ENCODE data around the gene TBCD. TPM values are rescaled to one million over a fixed set of nuclear protein-coding genes. Genes with fewer than 3 reads are reported as not detected.

Gene TBCD
- polyA plus RNA-seq, 2 of the 4 experiments (the other 2 are of a cell fraction) = 33.5 to 49.1 TPM

DNA sequence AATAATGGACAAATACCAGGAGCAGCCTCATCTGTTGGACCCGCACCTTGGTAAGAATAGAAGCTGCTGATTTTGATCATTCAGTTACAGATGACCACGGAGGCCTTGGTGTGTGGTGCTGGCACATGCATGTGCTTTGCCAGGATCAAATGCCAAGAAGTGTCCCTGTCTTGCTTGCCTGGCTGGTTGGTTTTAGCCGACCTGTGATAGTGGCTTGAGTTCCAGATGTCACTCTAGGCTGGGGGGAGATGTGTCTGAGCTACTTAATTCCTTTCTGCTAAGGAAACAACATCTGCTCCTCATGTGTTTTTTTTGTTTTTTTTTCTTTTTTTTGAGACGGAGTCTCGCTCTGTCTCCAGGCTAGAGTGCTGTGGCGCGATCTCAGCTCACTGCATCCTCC lies 4.3 kb downstream of the TBCD start (continued):
- TF ChIP-seq BHLHE40 (IDR thresholded peaks at IDR 0.05; ENCODE audit: low read depth, low read length) = no peak
- TF ChIP-seq EHMT2 (IDR thresholded peaks at IDR 0.05; ENCODE audit: low read depth) = no peak
- TF ChIP-seq CHD4 (IDR thresholded peaks at IDR 0.05; ENCODE audit: borderline replicate concordance) = no peak
- TF ChIP-seq, protein P1, sequence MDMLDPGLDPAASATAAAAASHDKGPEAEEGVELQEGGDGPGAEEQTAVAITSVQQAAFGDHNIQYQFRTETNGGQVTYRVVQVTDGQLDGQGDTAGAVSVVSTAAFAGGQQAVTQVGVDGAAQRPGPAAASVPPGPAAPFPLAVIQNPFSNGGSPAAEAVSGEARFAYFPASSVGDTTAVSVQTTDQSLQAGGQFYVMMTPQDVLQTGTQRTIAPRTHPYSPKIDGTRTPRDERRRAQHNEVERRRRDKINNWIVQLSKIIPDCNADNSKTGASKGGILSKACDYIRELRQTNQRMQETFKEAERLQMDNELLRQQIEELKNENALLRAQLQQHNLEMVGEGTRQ (IDR thresholded peaks at IDR 0.05) = no peak
- TF ChIP-seq FOSL2 (IDR thresholded peaks at IDR 0.05) = no peak
- no peak for TF ChIP-seq FOSL2 (CRISPR knock-in tag; IDR thresholded peaks at IDR 0.05)
- no peak for TF ChIP-seq PHF8 (IDR thresholded peaks at IDR 0.05; ENCODE audit: borderline replicate concordance, low read depth)
- TF ChIP-seq TP53 (CRISPR knock-in tag; IDR thresholded peaks at IDR 0.05) = no peak
- TF ChIP-seq HDAC2 (IDR thresholded peaks at IDR 0.05) = no peak
- TF ChIP-seq KDM1A (IDR thresholded peaks at IDR 0.05; ENCODE audit: low read depth) = no peak

DNA sequence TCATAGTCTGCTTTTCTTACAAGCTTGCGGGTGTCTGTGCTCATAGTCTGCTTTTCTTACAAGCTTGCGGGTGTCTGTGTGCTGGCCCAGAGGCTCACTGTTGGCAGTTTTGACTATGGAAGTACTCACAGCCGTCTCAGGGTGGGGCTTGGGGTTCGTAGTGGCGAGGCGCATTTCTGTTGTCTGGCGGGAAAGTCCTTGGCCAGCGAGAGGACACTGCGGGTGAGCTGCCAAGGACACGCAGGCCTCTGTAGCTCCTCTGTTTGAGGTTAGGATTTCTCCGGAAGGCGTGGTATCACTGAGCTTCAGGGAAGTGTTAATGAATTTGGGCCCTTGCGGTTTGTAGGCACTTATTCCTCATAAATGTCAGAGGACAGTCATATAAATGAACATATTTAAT lies 13.5 kb downstream of the TBCD start:
- FAIRE-seq (no peak), ATAC-seq (no peak), DNase-seq (ENCODE audit: low read depth in 1 of 2, low spot score in 1 of 2) (no peak)
- no peaks in the 10 kb centered on the region for H3K9me3 ChIP-seq
- ChIA-PET CTCF (interaction anchor here (0.7 to 20.7 kb wide), 6 partner anchors 10 to 415 kb away, joined by 4 to 450 read pairs (median 5); no protein-coding TSS in a partner anchor), POLR2A (no interaction called here)
- 94% methylated on average over 13 of the region's 13 CpGs for WGBS (ENCODE audit: missing lambda C conversion rate)
- TF ChIP-seq NFE2L2 (conservative IDR thresholded peaks at IDR 0.05; ENCODE audit: low read length) (no peak), RAD21 (conservative IDR thresholded peaks at IDR 0.05 in 1 of 2, IDR thresholded peaks at IDR 0.05 in 1 of 2) (no peak), ZSCAN20 (CRISPR knock-in tag; IDR thresholded peaks at IDR 0.05) (no peak), NR3C1 (IDR thresholded peaks at IDR 0.05) (no peak), ZNF302 (CRISPR knock-in tag; IDR thresholded peaks at IDR 0.05) (no peak), CBX8 (IDR thresholded peaks at IDR 0.05) (no peak), EP300 (IDR thresholded peaks at IDR 0.05) (no peak), TP53 (CRISPR knock-in tag; IDR thresholded peaks at IDR 0.05) (no peak), MAZ (IDR thresholded peaks at IDR 0.05; ENCODE audit: borderline replicate concordance, low read depth, low read length) (no peak), CHD4 (IDR thresholded peaks at IDR 0.05; ENCODE audit: borderline replicate concordance) (no peak)
- no peak overlapping the region for H3K4me3 ChIP-seq
- H3K4me1 ChIP-seq = no peaks in the 10 kb centered on the region
- H3K4me2 ChIP-seq = no peak overlapping the region
- no peak overlapping the region for H3K27ac ChIP-seq

DNA sequence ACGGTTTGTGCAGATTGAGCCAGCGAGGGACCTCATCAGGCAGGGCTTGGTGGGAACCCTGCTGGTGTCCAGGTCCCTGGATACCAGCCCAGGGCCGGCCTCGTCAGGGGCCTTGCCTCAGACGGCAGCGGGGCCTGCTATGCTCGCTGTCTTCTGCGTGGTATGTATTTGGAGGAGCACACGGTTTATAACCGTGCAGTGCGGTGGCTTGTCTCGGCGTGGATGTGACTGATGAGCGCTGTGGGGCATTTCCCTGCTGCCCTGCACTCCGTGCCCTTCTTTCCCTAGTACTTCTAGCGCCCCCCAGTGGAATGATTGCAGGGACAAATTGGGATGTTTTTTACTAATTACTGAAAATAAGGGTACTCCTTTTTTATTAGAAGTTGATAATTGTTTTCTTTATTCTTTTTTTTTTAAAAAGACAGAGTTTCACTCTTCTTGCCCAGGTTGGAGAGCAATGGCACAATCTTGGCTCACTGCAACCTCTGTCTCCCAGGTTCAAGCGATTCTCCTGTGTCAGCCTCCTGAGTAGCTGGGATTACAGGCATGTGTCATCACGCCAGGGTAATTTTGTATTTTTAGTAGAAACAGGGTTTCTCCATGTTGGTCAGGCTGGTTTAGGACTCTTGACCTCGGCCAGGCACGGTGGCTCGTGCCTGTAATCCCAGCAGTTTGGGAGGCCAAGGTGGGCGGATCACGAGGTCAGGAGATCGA lies 15.3 kb downstream of the TBCD start:
- ChIA-PET POLR2A (no interaction called here), CTCF (interaction anchor here (0.8 to 20.7 kb wide), 8 partner anchors 10 to 432 kb away, joined by 3 to 450 read pairs (median 4); no protein-coding TSS in a partner anchor)
- Histone ChIP-seq H3K4me1 (no peaks in the 10 kb centered on the region), H3K9me3 (no peaks in the 10 kb centered on the region), H3K4me3 (no peak overlapping the region), H3K27ac (no peak overlapping the region), H3K4me2 (no peak overlapping the region)
- peak; percentile 57 to 65 for DNase-seq (ENCODE audit: low read depth in 1 of 2, low spot score in 1 of 2)
- TF ChIP-seq, protein P2, sequence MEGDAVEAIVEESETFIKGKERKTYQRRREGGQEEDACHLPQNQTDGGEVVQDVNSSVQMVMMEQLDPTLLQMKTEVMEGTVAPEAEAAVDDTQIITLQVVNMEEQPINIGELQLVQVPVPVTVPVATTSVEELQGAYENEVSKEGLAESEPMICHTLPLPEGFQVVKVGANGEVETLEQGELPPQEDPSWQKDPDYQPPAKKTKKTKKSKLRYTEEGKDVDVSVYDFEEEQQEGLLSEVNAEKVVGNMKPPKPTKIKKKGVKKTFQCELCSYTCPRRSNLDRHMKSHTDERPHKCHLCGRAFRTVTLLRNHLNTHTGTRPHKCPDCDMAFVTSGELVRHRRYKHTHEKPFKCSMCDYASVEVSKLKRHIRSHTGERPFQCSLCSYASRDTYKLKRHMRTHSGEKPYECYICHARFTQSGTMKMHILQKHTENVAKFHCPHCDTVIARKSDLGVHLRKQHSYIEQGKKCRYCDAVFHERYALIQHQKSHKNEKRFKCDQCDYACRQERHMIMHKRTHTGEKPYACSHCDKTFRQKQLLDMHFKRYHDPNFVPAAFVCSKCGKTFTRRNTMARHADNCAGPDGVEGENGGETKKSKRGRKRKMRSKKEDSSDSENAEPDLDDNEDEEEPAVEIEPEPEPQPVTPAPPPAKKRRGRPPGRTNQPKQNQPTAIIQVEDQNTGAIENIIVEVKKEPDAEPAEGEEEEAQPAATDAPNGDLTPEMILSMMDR (IDR thresholded peaks at IDR 0.05) = peak; percentile 84
- TF ChIP-seq ZC3H11A (IDR thresholded peaks at IDR 0.05) = no peak
- TF ChIP-seq MAFK (IDR thresholded peaks at IDR 0.05; ENCODE audit: partially characterized antibody) = no peak
- peak; percentile 75 for TF ChIP-seq SMC3 (IDR thresholded peaks at IDR 0.05)
- no peak for TF ChIP-seq POLR2AphosphoS2 (conservative IDR thresholded peaks at IDR 0.05; ENCODE audit: low read length)
- TF ChIP-seq, protein P3, sequence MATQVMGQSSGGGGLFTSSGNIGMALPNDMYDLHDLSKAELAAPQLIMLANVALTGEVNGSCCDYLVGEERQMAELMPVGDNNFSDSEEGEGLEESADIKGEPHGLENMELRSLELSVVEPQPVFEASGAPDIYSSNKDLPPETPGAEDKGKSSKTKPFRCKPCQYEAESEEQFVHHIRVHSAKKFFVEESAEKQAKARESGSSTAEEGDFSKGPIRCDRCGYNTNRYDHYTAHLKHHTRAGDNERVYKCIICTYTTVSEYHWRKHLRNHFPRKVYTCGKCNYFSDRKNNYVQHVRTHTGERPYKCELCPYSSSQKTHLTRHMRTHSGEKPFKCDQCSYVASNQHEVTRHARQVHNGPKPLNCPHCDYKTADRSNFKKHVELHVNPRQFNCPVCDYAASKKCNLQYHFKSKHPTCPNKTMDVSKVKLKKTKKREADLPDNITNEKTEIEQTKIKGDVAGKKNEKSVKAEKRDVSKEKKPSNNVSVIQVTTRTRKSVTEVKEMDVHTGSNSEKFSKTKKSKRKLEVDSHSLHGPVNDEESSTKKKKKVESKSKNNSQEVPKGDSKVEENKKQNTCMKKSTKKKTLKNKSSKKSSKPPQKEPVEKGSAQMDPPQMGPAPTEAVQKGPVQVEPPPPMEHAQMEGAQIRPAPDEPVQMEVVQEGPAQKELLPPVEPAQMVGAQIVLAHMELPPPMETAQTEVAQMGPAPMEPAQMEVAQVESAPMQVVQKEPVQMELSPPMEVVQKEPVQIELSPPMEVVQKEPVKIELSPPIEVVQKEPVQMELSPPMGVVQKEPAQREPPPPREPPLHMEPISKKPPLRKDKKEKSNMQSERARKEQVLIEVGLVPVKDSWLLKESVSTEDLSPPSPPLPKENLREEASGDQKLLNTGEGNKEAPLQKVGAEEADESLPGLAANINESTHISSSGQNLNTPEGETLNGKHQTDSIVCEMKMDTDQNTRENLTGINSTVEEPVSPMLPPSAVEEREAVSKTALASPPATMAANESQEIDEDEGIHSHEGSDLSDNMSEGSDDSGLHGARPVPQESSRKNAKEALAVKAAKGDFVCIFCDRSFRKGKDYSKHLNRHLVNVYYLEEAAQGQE (IDR thresholded peaks at IDR 0.05) = no peak
- TF ChIP-seq, protein P4, sequence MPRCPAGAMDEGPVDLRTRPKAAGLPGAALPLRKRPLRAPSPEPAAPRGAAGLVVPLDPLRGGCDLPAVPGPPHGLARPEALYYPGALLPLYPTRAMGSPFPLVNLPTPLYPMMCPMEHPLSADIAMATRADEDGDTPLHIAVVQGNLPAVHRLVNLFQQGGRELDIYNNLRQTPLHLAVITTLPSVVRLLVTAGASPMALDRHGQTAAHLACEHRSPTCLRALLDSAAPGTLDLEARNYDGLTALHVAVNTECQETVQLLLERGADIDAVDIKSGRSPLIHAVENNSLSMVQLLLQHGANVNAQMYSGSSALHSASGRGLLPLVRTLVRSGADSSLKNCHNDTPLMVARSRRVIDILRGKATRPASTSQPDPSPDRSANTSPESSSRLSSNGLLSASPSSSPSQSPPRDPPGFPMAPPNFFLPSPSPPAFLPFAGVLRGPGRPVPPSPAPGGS (IDR thresholded peaks at IDR 0.05) = no peak
- no peak for TF ChIP-seq PHF8 (IDR thresholded peaks at IDR 0.05; ENCODE audit: borderline replicate concordance, low read depth)
- peak; percentile 76 to 83 for TF ChIP-seq RAD21 (conservative IDR thresholded peaks at IDR 0.05 in 1 of 2, IDR thresholded peaks at IDR 0.05 in 1 of 2)
- 70% methylated on average over 24 of the region's 24 CpGs for WGBS (ENCODE audit: missing lambda C conversion rate)
- ATAC-seq = peak; percentile 54 to 79; a peak in 4 of 6 replicates
- FAIRE-seq = no peak
